NCI-H510A (cell line): ENCODE data around the gene FER.

Experiments
- DNase-seq: peaks from one replicate; lab custom pipeline; 2025; lab: John Stamatoyannopoulos, UW

The FER gene

DNA sequence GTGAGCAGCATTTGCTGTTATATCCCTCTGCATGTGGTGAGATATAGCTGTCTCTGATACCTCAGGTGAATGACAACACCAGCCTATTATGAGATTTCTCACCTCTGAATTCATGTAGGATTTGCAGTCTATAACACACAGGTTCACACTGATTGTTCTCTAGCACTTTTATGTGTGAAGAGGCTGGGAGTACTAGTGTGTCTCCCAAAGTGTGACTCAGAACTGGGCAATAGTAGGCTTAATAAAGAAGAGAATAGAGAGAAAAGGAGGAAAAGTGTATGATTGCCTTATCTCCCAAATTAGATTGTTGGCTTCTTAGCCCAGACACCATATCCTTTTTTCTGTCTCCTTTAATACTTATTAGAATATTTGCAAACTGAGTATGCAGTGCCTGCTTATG lies 430.1 kb downstream of the FER start:
- DNase-seq, result no peak

DNA sequence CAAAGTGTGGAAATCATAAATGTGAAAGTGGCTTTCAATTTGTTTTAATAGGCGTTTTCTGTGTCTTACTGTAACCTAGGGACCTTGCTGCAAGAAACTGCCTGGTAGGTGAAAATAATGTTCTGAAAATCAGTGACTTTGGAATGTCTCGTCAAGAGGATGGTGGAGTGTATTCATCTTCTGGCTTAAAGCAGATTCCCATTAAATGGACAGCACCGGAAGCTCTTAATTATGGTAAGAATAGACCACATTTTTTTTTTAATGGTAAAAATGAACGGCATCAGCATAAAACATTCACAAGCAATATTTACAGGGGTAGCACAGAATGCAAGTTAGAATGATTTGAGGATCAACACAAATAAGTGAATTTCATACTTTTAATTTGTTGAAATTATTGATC lies 433.0 kb downstream of the FER start:
- DNase-seq, result no peak

DNA sequence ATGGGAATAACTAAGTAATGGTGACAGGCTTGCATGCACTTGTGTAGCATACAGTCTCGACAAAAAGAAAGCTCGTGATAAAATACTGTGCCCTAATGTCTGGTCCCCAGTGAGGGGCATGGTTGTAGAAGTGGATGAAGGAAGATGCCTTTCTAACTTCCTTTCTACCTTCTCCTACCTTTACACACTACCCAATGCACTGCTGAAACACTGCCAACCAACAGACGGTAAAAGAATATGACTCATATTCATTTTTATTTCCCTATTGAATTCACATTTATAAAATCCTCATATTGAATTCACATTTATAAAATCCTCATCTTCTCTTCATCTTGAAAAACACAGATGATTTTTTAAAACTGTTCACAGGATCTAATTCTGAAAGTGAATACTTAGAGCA lies 439.1 kb downstream of the FER start:
- no peak for DNase-seq

DNA sequence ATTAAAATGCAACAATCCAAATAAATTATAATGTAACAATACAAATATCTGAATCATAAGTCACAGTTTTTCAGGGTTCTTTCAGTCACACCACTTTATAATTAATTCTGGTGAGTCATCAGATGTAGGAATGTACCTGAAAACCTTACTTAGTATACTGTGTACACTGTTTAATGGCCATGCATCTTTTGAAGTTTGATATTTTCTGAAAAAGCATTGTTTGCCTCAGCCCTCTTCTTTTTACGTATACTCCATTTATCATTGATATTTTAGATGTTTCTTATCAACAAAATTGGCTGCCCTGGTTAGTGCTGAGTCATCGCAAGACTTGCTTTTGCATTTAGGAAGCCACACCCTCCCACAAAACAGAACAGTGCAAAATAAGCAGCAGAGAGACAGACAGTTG lies 443.5 kb downstream of the FER start:
- DNase-seq, result no peak

DNA sequence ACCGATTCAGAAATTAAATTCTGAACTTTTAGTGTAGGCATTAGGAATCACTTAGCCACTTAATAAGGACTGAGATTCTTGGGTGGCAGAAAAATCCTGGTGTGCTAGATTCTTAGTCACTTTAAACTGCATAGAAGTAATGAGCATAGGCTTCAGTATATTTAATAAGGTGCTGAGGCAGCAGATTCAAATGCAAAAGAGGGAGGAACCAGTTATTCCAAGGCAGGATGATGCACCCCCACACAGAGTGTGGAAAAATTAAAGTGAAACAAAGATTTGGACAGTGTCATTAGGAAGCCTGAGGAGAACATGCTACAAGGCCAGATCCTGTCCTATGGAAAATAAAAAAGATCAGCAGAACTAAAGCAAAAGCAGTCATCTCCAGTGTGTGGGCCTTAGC lies 444.3 kb downstream of the FER start:
- DNase-seq, result no peak

DNA sequence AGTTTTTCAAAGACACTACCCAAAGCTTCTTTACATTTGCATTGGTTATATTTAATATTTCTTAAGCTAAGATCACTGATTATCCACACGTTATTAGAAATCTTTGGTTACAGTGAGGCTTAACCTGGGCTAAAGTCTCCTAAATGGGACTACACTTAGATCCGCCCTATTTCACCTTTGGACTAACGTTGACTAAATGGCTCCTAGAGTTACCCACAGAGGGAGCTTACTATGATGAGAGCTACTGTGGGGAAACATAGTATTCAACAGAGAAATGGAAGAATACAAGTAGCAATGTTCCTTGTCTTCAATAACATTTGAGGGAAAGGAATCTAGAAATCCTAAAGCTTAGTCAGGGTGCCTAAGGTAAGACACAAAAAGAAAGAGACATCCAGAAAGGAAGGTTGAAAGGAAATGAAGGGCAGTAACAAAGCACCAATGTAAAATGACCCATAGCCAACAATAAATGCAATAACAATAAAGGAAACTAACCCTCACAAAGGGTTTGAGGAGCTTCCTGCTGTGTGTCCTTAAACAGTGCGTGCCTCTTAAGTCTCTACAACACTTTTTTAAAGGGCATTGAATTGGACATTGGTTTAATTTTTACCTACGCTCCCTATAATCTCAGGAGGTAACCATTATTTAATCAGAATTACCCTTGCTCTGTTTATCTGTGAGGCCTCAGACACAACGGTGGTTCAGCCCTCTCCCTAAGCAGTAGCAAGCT lies 445.0 kb downstream of the FER start:
- DNase-seq, result no peak

DNA sequence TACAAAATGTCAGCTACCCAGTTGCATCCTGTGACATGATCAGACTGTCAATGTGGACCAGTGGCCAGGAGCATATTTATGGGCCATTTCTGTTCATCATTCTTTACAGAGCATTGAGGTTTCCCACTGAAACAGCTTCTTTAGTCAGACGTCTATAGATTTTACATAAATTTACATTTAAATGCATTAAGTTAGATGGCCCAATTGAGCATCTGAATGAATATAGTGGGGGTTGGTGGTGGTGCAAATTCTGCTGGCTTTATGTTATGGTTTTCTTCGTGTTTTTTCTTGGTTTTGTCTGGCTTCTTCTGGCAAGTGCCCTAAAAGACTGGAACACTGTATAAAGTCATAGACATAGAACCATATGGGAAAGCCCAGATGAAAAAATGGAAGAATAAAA lies 448.0 kb downstream of the FER start:
- no peak for DNase-seq

DNA sequence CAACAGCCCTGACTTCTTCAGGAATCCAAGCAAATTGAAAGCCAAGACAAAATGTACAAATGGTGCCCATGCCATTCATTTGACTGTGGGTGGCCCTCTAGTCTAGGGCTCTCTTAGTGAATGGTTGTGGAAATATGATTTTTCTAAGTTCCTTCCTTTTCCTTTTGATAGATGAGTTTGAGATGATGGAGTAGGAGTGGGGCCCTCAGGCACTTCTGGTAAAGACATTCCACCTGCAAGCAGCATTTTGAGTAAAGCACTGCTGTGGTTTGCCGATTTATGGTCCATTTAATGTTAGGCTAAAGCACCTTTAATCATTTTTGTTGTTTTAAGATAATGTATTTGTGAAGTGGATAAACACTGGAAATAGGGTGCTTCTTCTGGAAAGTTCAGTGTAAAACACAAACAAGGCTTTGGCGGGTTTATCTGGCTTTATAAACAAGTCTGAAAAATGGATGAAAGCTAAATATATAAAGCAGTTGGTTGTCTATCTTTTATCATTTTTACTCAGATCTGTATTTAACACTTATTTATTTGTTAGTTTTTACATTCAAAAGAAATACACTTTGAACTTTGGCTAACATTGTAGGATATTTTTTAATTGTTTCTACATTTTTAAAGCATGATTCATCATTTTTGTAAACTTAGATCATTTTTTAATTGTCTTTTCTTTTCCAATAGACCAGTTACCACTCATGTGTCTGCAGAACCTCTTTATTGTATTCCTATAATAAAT lies 448.6 kb downstream of the FER start:
- no peak for DNase-seq

DNA sequence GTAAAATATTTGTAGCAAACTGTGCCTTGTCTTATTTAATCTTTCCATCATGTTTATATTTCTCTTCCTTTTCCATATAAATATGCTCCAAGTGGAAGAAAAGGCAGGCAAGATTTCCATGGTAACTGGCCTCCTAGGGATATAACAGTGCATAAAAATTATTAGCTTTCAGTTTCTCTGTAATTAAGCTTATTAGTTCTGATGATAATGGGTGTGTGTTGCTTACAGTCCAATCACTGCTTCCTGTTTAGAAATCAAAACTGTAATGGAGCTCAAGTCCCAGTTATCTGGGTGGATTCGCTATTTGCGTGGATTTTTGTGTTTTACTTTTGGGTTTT lies 449.1 kb downstream of the FER start:
- no peak for DNase-seq

DNA sequence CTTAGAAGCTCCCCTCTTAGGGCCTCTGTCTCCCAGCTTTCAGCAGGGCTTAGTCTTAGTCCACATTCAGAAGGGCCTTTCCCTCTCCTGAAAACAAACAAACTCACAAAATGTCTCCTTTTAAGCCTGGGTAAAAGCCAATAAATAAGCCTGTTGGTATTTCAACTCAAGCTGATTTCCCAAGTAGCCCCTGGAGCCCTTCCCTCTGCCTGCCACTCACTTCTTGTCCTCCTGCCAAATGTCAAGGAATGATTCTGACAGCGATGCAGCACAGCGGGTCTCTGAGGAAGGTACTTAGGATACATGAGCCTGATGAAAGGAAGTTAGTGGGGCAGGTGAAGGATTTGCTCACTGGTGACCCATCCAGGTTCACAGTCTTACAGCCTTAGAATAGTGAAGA lies 451.6 kb downstream of the FER start:
- no peak for DNase-seq

DNA sequence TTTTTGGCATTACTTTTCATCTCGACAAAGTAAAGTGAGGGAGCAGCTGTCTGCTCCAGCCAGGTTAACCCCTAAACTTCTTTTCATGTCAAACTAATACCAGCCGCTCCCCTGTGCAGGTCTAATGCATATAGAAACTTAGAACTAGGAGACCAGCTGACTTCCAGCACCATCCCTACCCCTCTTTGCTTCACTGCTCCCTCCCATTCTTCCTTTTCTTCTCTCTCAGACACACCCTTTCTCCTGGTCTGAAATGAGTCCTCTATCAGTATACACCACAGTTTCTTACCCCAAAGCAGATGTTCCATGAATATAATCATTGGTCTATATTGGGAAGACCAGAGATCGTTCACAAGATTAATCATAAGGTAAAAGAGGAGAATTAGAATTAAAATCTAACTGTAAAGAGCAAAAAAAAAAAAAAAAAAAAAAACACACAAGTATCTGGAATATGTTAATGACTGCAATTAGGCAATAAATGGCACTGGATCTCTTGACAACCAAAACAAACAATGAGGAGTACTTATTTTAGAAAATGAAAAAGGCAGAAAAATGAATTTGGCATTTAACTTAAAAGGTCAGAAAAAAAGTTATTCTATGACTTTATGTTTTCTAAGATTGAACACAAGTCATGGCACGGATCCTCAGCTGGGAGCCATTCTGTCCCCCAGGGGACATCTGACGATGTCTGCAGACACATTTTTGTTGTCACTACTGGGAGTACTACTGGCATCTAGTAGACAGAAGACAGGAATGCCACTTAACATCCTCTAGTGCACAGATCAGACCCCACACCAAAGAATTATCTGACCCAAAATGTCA lies 452.3 kb downstream of the FER start:
- no peak for DNase-seq

DNA sequence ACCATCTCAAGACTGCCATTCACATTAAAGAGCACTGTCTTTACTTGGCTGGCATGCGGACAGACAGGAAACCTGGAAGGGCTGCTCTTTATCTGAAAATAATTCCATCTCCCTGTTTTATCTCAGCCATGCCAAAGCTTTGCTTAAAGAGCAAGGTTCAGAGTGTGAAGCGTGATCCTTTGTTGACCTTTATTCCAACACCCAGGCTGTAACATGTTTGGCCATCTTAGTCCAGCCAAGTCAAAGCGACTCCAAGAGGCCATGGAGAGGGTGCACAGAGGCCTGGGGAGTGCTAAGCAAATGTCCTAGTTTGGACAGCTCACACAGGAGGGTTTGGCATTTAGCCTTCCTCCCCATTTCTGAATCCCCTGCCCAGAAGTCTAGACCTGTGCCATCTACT lies 467.3 kb downstream of the FER start:
- no peak for DNase-seq

DNA sequence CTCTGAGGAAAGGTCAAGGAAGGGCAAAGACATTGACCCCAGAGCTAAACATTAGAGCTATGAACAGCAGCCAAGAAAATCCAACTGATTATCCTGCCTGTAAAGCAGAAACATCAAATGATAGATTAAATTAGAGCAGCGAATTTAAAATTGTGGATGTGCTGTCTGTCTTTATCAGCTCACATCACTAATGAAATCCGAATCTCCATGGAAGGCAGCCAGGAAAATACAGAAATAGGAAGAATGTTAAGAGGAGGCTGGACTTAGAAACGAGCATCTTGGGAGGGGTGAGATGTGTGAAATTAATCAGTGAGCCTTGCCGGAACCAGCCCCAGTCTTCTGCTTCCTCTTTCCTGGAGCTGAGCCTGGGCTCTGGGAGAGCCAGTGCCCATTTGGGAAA lies 471.1 kb downstream of the FER start:
- DNase-seq, result no peak

DNA sequence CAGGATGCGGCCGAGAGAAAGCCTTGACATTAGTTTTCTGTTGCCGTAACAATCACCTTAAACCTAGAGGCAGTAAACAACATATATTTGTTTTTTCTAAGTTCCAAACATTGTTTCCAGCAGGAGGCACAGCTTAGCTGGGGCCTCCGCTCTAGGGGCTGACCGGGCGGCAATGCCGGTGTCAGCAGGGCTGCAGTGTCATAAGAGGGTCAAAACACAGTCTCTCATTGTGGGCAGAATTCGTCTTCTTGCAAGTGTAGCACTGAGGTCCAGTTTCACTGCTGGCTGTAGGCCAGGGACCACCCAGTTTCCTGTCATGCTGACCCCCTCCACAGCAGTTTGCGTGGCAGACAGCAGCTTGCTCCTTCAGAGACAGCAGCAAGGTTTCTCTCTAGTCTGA lies 475.8 kb downstream of the FER start:
- no peak for DNase-seq

DNA sequence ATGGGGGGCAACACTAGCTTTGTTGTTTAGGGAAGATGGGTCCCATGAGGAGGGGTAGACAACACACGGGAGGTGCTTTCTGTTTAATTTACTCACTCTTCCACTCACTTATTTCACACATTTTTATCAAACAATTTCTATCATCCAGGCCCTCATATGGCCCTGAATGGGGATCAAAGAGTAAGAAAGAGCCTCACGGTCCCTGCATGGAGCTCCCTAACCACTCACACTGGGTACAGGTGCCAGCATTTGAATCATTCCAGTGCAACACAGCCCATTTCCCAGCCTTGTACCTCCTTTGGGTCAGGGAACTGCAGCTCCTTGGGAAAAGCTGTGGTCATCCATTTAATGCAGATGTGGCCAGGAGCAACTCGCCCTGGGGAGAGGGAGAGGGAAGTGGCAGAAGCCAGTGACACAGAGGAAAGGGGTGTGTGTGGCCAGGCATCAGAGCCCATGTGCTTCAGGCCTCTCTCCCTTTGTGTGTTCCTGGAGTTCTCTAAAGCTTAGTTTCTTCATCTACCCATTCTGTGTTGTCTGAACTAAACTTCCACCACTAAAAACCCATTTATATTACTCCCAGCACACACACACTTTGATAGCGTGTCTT lies 476.7 kb downstream of the FER start:
- DNase-seq, result no peak

DNA sequence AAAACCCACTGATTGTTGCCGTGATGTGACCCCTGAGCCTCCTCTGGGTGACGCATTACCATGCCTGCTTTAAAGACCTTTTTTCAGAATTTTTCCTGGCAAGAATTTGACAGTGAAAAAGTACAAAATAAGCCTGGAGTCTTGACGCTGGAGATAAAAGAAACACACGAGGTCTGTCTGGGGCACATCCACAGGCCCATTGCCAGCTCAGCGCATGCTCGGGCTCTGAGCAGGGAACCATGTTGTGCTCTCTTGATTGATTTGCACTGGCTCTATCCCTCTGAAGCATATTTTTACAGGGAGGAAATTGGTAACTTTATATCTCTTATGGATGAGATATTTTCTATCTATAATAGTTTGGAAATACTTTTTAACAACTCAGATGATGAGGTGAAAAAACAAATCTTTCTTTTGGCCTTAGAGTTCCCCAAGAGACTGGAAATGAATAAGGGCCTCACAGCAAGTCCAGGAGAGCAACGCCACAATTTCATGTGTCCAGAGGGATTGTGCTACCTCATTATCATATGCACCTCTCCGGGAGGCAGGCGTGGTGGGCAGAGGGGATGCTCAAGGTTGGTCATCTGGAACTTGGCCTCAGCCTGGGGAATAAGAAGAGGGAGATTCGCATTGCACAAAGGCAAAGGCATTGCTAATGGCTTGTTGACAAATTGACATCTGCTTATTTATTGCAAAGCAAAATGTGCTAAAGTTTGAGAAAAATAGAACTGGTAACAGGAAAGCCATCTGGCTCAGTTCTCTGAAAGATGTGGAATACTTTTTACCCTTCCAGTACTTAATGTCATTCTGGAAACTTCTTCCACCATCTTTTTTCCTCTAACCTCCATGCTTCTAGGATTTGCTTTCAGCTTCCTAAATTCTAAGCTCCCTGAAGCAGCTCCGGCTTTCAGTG lies 478.3 kb downstream of the FER start:
- no peak for DNase-seq

DNA sequence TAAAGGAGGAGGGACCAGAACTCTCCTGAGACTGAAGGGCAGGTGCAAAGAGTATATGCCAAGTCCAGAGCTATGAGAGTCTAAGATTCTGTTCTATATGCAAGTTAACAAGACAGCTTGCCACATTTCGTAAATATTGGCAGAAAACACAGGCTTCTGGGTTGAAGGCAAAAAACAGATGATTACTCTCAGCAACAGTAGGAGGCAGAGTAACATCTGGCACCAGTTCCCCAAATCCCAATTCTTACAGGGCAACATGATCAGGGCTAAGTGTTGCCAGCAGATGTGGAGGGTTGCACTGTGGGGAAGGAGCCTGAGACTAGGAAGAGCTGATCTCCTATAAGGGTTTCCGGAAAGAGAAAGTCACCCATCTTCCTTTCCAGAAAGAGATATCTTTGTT lies 482.7 kb downstream of the FER start:
- DNase-seq, result no peak

DNA sequence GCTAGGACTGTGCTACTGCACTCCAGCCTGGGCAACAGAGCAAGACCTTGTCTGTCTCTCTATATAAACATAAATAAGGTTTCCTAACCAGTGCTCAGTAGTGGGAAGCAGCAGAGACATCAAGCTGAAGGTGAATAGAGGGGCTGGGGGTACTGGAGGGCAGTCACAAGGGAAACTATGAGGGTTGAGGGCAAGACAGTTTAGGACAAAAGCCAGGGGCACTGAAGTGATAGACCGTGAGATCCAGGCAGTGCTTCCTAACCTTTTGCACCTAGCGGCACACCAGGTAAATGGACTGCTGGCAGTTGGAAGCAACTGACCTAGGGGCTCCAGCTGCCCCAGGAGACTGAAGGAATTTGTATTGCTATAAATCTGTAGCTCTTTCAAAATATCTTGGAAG lies 483.6 kb downstream of the FER start:
- no peak for DNase-seq

DNA sequence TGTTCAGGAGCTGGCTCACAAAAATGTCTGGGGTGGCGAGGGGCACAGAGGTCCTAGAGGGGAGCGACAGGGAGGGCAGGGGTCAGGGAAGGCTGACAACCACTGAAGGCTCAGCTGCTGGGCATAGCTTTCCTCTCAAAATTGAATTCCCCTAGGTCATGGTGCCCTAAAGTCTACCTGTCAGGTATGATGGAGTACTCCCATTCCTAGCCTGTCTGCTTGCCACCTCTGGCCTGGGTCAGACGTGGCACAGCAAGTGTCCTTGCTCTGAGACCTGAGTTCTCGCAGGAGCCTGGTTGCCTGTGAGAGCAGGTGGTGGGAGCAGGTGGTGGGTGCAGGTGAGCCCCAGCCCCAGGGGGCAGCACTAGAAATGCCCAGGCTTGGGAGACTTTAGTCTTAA lies 486.7 kb downstream of the FER start:
- DNase-seq, result no peak

DNA sequence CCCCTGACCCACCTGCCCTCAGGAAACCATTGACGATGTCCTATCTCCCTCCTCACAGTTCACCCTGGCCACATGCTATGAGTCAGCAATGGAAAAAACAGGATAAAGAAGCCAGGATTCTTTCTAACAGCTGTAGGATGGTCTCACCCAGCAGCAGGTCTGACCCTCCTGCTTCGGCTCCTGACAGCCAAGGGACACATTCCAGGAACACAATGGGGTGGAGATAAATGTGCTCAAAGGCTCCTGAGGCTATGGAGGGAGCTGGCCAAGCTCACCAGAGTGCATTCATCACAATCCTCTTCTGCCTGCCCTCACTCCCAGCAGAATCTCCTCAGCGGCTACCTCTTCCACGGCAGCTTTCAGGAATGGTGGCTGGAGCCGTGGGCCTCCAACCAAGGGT lies 491.8 kb downstream of the FER start:
- DNase-seq, result no peak

DNA sequence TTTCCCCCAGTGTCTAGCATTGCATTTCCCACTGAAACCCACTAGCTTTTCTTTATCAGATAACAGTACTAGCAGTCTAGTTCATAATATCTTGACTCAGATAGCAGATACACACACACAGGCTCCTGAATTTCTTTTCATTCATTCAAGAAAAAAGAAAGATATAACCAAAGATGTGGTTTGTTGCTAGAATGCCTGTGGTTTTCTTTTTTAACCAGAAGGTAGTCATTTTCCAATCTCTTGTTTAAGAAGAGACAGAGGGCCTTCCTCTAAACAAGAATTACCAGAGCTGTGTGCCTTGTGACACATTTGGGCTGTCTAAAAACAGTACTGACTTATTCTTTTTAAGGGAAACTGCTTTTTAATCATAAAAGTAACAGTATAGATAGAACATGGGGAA lies 494.8 kb downstream of the FER start:
- no peak for DNase-seq

DNA sequence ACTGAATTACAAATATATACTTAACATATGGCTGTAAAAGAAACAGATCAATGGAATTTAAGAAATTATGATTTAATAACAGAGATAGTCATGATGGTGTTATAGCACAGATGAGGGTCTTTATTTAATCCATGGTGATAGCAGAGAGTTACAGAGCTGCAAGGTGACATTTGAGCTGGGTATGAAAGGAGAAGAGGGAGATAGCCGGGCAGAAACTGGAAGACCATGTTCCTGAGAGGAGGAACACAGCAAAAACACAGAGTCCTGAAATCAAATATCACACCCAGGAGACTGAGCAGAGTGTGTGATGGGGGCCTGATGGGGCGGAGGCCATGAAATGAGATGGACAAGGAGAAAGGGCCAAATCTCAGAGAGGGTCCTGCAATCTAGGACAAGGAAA lies 498.7 kb downstream of the FER start:
- no peak for DNase-seq
